Measurements from ENCODE around the gene SIGLEC12.

SIGLEC12 gene

GRCh38 chr19:51485960-51486660 lies 15.5 kb downstream of the SIGLEC12 start:
- TF ChIP-seq Cebpa-rat (IDR thresholded peaks at IDR 0.05), result no peak
- Histone ChIP-seq H3K4me1 (no peaks in the 10 kb centered on the region), H3K4me3 (no peak overlapping the region), H4K20me1 (no peaks in the 10 kb centered on the region; a peak in 1 of 22 replicates), H3K27me3 (no peaks in the 10 kb centered on the region), H3K9me3 (replicated peaks in 1 of 11) (no peaks in the 10 kb centered on the region), H3K9ac (no peak overlapping the region), H3K36me3 (no peaks in the 10 kb centered on the region), H3K27ac (no peak overlapping the region), H3K4me2 (no peak overlapping the region)

- TF ChIP-seq Cebpa-rat (IDR thresholded peaks at IDR 0.05), result no peak
- no peak overlapping the region for H3K27ac ChIP-seq
- H3K27me3 ChIP-seq, result no peaks in the 10 kb centered on the region
- no peak overlapping the region for H3K4me2 ChIP-seq
- H4K20me1 ChIP-seq, result peaks cover 0 to 14% (median 0%) of the 10 kb centered on the region in 11 experiments; a peak in 1 of 22 replicates
- H3K4me3 ChIP-seq, result no peak overlapping the region
- no peaks in the 10 kb centered on the region for H3K36me3 ChIP-seq
- no peaks in the 10 kb centered on the region for H3K4me1 ChIP-seq
- H3K9me3 ChIP-seq (replicated peaks in 1 of 11), result peaks cover 0 to 5% (median 0%) of the 10 kb centered on the region in 11 experiments; a peak in 2 of 22 replicates
- no peak overlapping the region for H3K9ac ChIP-seq
These were observed 21.0 kb downstream of the SIGLEC12 start for GRCh38 chr19:51480590-51480989.

- Histone ChIP-seq H4K20me1 (peaks cover 0 to 14% (median 0%) of the 10 kb centered on the region in 11 experiments; a peak in 1 of 22 replicates), H3K4me1 (no peaks in the 10 kb centered on the region), H3K4me2 (no peak overlapping the region), H3K9ac (no peak overlapping the region), H3K9me3 (replicated peaks in 1 of 11) (peaks cover 0 to 5% (median 0%) of the 10 kb centered on the region in 11 experiments; a peak in 2 of 22 replicates), H3K4me3 (no peak overlapping the region), H3K27me3 (no peaks in the 10 kb centered on the region), H3K27ac (no peak overlapping the region), H3K36me3 (no peaks in the 10 kb centered on the region)
- no peak for TF ChIP-seq Cebpa-rat (IDR thresholded peaks at IDR 0.05)
These were observed 21.9 kb downstream of the SIGLEC12 start for GRCh38 chr19:51479531-51480331.

GRCh38 chr19:51478381-51479234 lies 23.0 kb downstream of the SIGLEC12 start, which contains the start of gene CEACAM18:
CEACAM18 (plus strand) TSS chr19:51478539.
- Histone ChIP-seq H3K4me2 (no peak within 1 kb of the TSS), H3K9ac (no peak within 1 kb of the TSS), H3K4me1 (no peaks in the 10 kb centered on the region), H4K20me1 (peaks cover 0 to 14% (median 0%) of the 10 kb centered on the region in 11 experiments; a peak in 1 of 22 replicates), H3K27ac (no peak within 1 kb of the TSS), H3K4me3 (no peak within 1 kb of the TSS), H3K36me3 (no peaks in the 10 kb centered on the region), H3K27me3 (no peaks in the 10 kb centered on the region), H3K9me3 (replicated peaks in 1 of 11) (peaks cover 0 to 5% (median 0%) of the 10 kb centered on the region in 11 experiments; a peak in 2 of 22 replicates)
- TF ChIP-seq Cebpa-rat (IDR thresholded peaks at IDR 0.05), result no peak

GRCh38 chr19:51477344-51477743 lies 24.3 kb downstream of the SIGLEC12 start:
- Histone ChIP-seq H3K4me3 (no peak overlapping the region), H3K27me3 (no peaks in the 10 kb centered on the region), H3K4me2 (no peak overlapping the region), H3K9ac (no peak overlapping the region), H3K4me1 (no peaks in the 10 kb centered on the region), H3K9me3 (replicated peaks in 1 of 11) (peaks cover 0 to 5% (median 0%) of the 10 kb centered on the region in 11 experiments; a peak in 2 of 22 replicates), H4K20me1 (peaks cover 0 to 14% (median 0%) of the 10 kb centered on the region in 11 experiments; a peak in 1 of 22 replicates), H3K36me3 (no peaks in the 10 kb centered on the region), H3K27ac (no peak overlapping the region)
- TF ChIP-seq Cebpa-rat (IDR thresholded peaks at IDR 0.05), result no peak

DNA sequence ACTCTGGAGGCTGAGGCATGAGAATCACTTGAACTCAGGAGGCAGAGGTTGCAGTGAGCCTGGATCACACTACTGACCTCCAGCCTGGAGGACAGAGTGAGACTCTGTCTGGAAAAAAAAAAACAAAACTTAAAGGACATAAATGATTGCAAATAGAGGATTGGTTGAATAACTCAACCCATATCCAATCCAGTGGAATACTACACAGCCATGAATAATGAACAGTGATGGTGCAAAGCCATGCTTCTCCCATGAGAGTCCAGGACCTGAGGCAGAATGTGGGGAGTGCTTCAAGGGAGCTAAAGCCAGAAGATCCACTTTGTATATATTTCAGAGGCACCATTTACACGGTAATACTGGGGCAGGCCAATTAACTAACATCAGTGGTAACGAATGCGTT lies 25.4 kb downstream of the SIGLEC12 start:
- no peak overlapping the region for H3K4me3 ChIP-seq
- no peak overlapping the region for H3K9ac ChIP-seq
- no peaks in the 10 kb centered on the region for H3K27me3 ChIP-seq
- no peak overlapping the region for H3K27ac ChIP-seq
- peaks cover 0 to 14% (median 0%) of the 10 kb centered on the region in 11 experiments; a peak in 1 of 22 replicates for H4K20me1 ChIP-seq
- no peak for TF ChIP-seq Cebpa-rat (IDR thresholded peaks at IDR 0.05)
- no peaks in the 10 kb centered on the region for H3K4me1 ChIP-seq
- peaks cover 0 to 5% (median 0%) of the 10 kb centered on the region in 11 experiments; a peak in 2 of 22 replicates for H3K9me3 ChIP-seq (replicated peaks in 1 of 11)
- H3K4me2 ChIP-seq, result no peak overlapping the region
- no peaks in the 10 kb centered on the region for H3K36me3 ChIP-seq

DNA sequence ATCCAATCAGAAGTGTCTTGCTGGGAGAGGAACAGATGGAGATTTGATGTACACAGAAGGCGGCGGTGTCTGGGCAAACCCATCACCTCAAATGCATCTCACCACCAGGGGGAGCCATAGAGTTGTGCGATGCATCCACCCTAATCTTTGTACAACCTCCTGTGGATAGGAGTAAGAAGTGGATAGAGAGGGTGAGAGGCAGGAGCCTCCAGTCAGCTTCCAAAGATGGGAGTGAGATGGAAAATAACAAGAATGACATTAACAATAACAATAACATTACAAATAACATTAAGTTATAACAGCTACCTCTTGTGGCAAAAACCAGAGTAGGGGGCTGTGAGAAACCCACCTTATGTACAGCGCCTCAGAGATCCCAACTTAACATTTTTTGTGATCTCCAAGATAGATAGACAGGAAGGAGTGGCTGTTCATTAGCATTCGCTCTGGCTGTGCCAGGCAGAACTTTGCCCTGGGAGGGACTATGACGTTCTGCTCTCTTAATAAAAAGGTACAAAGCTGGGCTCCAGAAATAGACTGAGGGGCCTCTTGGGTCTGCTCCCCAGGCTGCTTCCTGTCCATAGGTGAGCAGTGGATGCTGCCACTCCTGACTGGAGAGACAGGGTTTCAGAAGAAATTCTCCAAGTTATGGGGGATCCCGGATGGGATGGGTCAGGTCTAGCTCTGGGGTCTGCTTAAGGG lies 28.4 kb downstream of the SIGLEC12 start:
- Histone ChIP-seq H3K9me3 (replicated peaks in 1 of 11) (peaks cover 0 to 5% (median 0%) of the 10 kb centered on the region in 11 experiments; a peak in 2 of 22 replicates), H3K27ac (no peak overlapping the region), H3K27me3 (no peaks in the 10 kb centered on the region), H3K36me3 (no peaks in the 10 kb centered on the region), H3K4me2 (no peak overlapping the region), H3K9ac (no peak overlapping the region), H3K4me3 (no peak overlapping the region), H4K20me1 (no peaks in the 10 kb centered on the region), H3K4me1 (peaks cover 3 to 22% (median 19%) of the 10 kb centered on the region in 10 experiments)
- no peak for TF ChIP-seq Cebpa-rat (IDR thresholded peaks at IDR 0.05)

- Histone ChIP-seq H3K36me3 (no peaks in the 10 kb centered on the region), H3K9ac (no peak overlapping the region), H3K9me3 (replicated peaks in 1 of 11) (peaks cover 0 to 5% (median 0%) of the 10 kb centered on the region in 11 experiments; a peak in 2 of 22 replicates), H3K4me2 (no peak overlapping the region), H3K4me1 (peaks cover 9 to 28% (median 24%) of the 10 kb centered on the region in 10 experiments), H3K27me3 (no peaks in the 10 kb centered on the region), H3K27ac (no peak overlapping the region), H4K20me1 (no peaks in the 10 kb centered on the region), H3K4me3 (no peak overlapping the region)
- TF ChIP-seq Cebpa-rat (IDR thresholded peaks at IDR 0.05), result no peak
These were observed 29.0 kb downstream of the SIGLEC12 start for GRCh38 chr19:51472607-51473006.
